Activated naive CD8-positive, alpha-beta T cell treated with anti-CD3 and anti-CD28 coated beads for 36 hours (primary cell): ENCODE measurements around the gene DENND1A. TPM values are rescaled to one million over a fixed set of nuclear protein-coding genes. Genes with fewer than 3 reads are reported as not detected.

Source experiments
- DNase-seq: peaks from one replicate; pipeline ENCODE4 v3.0.0; 2021
- H3K27ac Mint-ChIP-seq: one replicate; pipeline ENCODE4 v1.8.0; 2022; ENCODE audit warnings: mild to moderate bottlenecking, moderate library complexity, mixed read lengths
- H3K27me3 Mint-ChIP-seq: one replicate; pipeline ENCODE4 v1.8.0; 2022; ENCODE audit warnings: mild to moderate bottlenecking, mixed read lengths
- H3K36me3 Mint-ChIP-seq: one replicate; pipeline ENCODE4 v1.8.0; 2021; ENCODE audit warnings: mild to moderate bottlenecking, mixed read lengths
- H3K4me1 Mint-ChIP-seq: one replicate; pipeline ENCODE4 v1.8.0; 2021; ENCODE audit warnings: mixed read lengths
- H3K4me3 Mint-ChIP-seq: one replicate; pipeline ENCODE4 v1.8.0; 2022; ENCODE audit warnings: mild to moderate bottlenecking, moderate library complexity, mixed read lengths
- H3K9me3 Mint-ChIP-seq: one replicate; pipeline ENCODE4 v1.8.0; 2022; ENCODE audit warnings: mixed read lengths
- total RNA-seq, 2 experiments: library from RNA; stranded (reverse); gene quantifications; one replicate each; pipeline ENCODE4 v1.2.3, GENCODE V29; 2021

DENND1A gene
- total RNA-seq, 2 experiments from 2014 or later = 21.3 to 22.1 TPM

DNA sequence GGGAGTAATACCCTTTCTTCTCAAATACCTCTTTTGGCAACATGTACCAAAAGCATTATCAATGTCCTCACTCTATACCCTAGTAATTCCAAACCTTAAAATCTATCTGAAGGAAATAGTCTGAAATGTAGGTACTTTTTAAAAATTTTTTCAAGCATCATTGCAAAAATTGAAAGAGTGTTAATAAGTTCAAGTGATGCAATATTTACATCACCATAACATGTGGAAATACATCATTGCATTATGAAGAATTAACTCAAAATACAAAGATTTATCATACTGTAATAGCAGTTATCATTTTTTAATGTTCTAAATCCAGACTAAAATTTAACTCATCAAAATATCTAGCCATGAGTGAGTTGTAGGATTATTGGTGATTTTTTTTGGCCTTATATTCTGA lies 123.1 kb downstream of the DENND1A start:
- H3K4me3 Mint-ChIP-seq = no peak overlapping the region
- DNase-seq = no peak
- H3K27me3 Mint-ChIP-seq = no peaks in the 10 kb centered on the region
- H3K9me3 Mint-ChIP-seq = no peaks in the 10 kb centered on the region
- no peaks in the 10 kb centered on the region for H3K4me1 Mint-ChIP-seq
- H3K36me3 Mint-ChIP-seq = no peaks in the 10 kb centered on the region
- no peak overlapping the region for H3K27ac Mint-ChIP-seq

DNA sequence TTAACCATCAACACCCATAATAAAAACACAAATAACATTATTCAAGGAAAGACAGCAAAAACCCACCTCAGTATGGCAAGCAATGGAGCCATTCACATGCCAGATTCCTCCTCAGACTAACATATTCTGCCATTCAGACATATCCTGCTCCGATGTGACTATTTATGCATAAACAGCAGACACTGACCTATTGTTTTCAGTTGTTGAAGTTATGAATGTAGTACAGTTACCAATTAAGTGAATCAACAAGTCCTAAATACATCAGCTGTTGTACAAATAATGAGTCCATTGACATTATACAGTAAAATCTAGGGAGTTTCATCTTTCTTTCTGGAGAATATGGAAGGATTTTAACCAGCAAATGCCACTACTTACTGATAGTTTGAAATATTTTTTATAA lies 131.7 kb downstream of the DENND1A start:
- Mint-ChIP-seq H3K9me3 (no peaks in the 10 kb centered on the region), H3K36me3 (no peaks in the 10 kb centered on the region), H3K27me3 (no peaks in the 10 kb centered on the region), H3K27ac (no peak overlapping the region), H3K4me3 (no peak overlapping the region), H3K4me1 (peaks cover 17% of the 10 kb centered on the region)
- DNase-seq = no peak

DNA sequence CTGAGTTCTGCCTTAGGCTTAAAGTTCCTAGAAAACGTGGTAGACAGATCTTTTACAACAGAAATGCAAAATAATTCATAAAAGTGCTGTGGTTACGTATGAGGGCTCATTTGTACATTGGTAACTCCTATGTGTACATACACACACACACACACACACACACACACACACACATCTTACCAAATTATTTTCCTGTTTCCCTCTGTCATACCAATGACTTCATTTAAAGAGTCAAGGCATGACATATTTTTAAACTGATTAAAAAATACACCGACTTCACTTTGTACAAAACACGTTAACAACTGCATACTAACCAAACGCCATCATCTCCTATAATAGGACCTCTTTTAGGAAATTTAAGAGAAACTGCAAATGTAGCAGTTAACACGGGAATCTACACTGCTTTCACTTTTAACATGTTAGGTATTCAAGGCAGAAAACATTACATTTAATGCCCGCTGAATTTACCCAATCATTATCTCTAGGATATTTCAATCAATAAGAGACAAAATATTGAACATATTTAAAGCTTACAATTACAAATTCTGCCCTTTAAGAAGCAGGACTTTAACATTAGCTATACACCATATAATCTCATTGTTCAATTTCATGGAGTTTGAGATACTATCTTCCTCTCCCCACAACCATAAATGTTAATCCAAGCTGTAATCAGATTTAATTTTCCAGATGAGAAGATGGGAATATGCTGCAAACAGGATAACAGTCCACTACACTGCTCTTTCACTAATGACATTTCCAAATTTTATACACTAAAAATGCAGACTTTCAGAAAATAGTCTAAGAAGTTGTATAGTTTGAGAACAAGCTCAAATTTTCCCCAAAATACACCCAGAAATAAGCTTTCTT lies 133.1 kb downstream of the DENND1A start:
- H3K27me3 Mint-ChIP-seq = no peaks in the 10 kb centered on the region
- H3K9me3 Mint-ChIP-seq = no peaks in the 10 kb centered on the region
- peaks cover 10% of the 10 kb centered on the region for H3K36me3 Mint-ChIP-seq
- no peak overlapping the region for H3K27ac Mint-ChIP-seq
- peak overlapping the region; percentile 0 for H3K4me3 Mint-ChIP-seq
- DNase-seq = no peak
- peaks cover 17% of the 10 kb centered on the region for H3K4me1 Mint-ChIP-seq

DNA sequence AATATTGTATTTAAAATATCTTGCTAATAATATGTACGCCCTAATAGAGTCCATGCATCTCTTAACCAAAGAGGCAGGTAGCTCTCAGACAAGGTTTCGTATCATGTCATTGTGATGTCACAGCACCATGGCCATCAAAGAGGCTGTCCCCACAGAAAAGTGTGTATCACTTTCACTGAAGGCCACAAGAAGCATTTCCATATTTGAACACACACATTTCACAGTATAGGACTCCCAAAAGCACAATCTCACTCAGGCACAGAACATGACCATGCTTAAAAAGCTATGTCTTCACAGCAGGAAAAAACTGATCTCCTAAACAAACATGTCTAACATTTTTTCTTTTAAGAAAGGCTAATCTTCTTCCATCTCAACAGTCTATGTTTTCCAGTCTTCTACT lies 133.8 kb downstream of the DENND1A start:
- Mint-ChIP-seq H3K27me3 (no peaks in the 10 kb centered on the region), H3K36me3 (peaks cover 10% of the 10 kb centered on the region), H3K27ac (no peak overlapping the region), H3K4me3 (no peak overlapping the region), H3K9me3 (no peaks in the 10 kb centered on the region), H3K4me1 (peaks cover 17% of the 10 kb centered on the region)
- peak; percentile 4 for DNase-seq

DNA sequence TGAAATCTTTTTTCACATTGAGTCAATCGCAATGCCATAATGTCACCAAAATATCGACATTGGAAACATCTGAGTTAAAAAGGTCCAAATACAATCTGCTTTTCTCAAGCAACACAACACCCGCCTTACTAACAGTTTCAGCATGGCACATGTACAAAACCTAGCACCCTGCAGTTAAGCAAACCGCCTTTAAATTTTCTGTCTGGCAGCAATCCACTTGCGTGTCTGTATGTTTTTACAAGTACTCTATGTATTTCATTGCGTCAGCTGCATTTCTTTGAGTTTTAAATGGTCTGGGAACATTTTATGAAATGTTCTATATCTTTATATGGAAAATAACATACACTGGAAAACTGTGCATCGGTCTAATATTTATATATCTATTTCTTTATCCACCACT lies 134.6 kb downstream of the DENND1A start:
- no peaks in the 10 kb centered on the region for H3K27me3 Mint-ChIP-seq

DNA sequence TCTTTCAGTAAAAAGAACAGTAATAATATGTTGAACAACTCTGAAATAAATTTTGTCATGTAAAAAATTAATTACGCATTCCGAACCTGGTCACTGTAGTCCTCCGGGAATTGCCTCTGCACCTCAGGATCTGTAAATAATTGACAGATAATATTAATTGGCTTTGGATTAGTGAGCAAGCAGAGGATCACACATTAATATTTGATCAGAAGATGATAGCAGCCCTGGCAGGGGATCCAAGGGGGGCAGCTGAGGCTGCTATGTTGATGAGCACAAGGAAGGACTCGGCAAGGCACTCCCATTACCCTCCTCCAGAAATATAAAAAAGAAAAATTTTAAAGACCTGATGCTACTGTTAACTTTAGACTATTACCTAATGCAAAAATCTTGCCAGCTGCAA lies 137.4 kb downstream of the DENND1A start:
- no peak overlapping the region for H3K4me3 Mint-ChIP-seq
- H3K27me3 Mint-ChIP-seq = no peaks in the 10 kb centered on the region
- no peak for DNase-seq
- peaks cover 10% of the 10 kb centered on the region for H3K36me3 Mint-ChIP-seq
- H3K27ac Mint-ChIP-seq = no peak overlapping the region
- no peaks in the 10 kb centered on the region for H3K9me3 Mint-ChIP-seq
- H3K4me1 Mint-ChIP-seq = peaks cover 16% of the 10 kb centered on the region

More for the DNA sequence above, 134.6 kb downstream of the DENND1A start:
- no peak overlapping the region for H3K4me3 Mint-ChIP-seq
- H3K4me1 Mint-ChIP-seq = peaks cover 17% of the 10 kb centered on the region
- H3K36me3 Mint-ChIP-seq = peaks cover 10% of the 10 kb centered on the region
- no peak overlapping the region for H3K27ac Mint-ChIP-seq
- no peaks in the 10 kb centered on the region for H3K9me3 Mint-ChIP-seq
- DNase-seq = no peak

DNA sequence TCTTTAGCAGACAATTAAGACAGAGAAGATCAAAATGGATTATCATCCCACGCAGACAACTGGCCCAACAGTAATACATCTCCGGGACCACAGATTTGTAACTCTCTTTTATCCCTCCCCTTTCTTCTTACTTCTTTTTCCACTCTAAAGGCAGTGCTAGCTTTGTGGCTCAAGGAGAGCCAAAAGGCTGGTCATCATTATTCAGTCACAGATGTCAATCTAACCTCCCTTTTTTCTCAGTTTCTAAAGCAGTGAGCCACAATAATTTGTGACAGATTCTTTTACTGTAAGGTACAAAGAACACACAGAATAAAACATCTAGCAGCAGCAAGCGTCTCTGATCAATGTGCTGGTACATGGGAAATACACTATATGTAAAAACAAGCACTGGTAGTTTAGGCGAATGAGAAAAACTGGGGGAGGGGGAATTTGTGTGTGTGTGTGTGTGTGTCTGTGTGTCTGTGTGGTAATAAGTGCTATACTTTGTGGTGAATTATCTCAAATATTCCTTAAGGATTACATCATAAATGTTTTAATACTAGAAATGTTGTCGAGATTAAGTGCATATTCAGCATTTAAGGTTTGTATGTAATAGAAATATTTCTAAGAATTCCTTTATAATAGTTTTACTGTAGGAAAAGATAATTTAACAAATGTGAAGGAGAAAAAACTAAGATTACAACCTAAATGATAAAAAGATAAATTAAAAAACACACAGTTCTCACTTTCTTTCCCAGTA lies 140.2 kb downstream of the DENND1A start:
- H3K27me3 Mint-ChIP-seq = no peaks in the 10 kb centered on the region

DNA sequence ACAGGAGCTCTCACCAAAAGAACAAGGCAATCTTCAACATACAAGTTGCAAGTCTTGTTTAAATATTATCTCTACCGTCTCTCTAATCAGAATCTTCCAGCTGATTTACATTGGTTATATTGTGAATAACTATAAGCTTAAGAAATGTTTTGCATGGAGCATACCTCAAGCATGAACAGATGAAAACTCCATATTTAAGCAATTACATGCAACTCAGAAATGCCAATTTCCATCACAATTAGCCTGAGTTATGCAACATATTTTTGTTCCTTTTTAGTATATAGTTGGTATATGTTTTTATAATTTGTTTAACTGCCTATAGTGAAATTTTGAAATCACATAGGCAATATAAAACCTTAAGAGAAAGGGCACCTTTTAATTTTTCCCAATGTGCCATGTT lies 142.5 kb downstream of the DENND1A start:
- Mint-ChIP-seq H3K27ac (no peak overlapping the region), H3K9me3 (no peaks in the 10 kb centered on the region), H3K36me3 (peaks cover 10% of the 10 kb centered on the region), H3K4me3 (no peak overlapping the region), H3K27me3 (no peaks in the 10 kb centered on the region), H3K4me1 (peaks cover 2% of the 10 kb centered on the region)
- DNase-seq = no peak

More for the DNA sequence above, 140.2 kb downstream of the DENND1A start:
- H3K4me3 Mint-ChIP-seq = no peak overlapping the region
- no peaks in the 10 kb centered on the region for H3K9me3 Mint-ChIP-seq
- no peaks in the 10 kb centered on the region for H3K4me1 Mint-ChIP-seq
- no peak overlapping the region for H3K27ac Mint-ChIP-seq
- no peak for DNase-seq
- peaks cover 12% of the 10 kb centered on the region for H3K36me3 Mint-ChIP-seq

DNA sequence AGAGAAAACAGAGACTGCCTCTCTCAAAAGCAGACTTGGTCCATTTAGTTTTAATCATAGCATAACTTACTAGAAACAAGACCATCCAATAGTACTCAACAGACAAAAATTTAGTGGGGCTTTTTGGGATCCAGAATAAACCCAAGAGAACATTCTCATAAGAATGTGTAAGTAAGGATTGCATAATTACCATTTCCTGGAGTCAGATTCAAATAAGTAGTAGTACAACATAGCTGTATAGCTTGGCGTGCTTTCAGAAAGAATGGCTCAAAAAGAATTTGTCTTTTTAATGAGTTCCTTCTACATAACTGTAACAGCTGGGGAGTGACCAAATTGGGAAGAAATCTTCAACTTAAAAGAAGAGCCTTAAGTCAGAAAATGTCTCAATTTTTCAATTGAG lies 145.4 kb downstream of the DENND1A start:
- H3K4me1 Mint-ChIP-seq = peaks cover 2% of the 10 kb centered on the region
- no peak overlapping the region for H3K27ac Mint-ChIP-seq
- H3K9me3 Mint-ChIP-seq = no peaks in the 10 kb centered on the region
- peaks cover 4% of the 10 kb centered on the region for H3K36me3 Mint-ChIP-seq
- no peak overlapping the region for H3K4me3 Mint-ChIP-seq
- no peaks in the 10 kb centered on the region for H3K27me3 Mint-ChIP-seq
- no peak for DNase-seq

DNA sequence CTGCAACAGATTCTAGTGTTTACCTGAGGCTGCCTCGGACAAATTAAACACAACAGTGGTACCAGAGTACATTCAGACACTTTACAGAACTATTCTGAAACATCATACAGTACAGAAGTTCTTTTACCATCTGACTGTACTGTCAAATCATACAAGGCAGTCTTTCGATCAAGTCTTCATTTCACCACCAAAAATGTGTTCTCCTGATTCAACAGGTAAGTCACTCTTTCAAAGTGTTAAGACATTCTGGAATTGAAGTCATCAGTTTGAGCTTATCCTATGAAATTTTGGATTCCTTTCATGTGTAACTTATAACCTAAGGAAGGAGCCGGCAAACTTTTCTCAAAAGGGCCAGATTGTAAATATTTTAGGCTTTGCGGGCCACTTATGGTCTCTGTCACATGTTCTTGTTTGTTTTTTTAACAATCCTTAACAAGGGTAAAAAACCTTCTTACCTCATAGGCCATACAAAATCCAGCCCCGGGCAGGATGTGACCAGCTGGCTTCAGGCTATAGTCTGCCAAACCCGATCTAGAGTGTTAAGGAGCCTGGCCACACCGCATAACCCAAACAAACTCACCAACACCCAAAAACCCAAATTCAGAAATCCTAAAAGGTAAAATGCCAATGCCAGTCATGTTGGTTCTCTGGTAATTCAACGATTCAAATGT lies 151.6 kb downstream of the DENND1A start:
- no peak overlapping the region for H3K27ac Mint-ChIP-seq
- no peaks in the 10 kb centered on the region for H3K9me3 Mint-ChIP-seq
- H3K4me3 Mint-ChIP-seq = no peak overlapping the region
- DNase-seq = no peak
- no peaks in the 10 kb centered on the region for H3K27me3 Mint-ChIP-seq
- peaks cover 11% of the 10 kb centered on the region for H3K4me1 Mint-ChIP-seq
- no peaks in the 10 kb centered on the region for H3K36me3 Mint-ChIP-seq

DNA sequence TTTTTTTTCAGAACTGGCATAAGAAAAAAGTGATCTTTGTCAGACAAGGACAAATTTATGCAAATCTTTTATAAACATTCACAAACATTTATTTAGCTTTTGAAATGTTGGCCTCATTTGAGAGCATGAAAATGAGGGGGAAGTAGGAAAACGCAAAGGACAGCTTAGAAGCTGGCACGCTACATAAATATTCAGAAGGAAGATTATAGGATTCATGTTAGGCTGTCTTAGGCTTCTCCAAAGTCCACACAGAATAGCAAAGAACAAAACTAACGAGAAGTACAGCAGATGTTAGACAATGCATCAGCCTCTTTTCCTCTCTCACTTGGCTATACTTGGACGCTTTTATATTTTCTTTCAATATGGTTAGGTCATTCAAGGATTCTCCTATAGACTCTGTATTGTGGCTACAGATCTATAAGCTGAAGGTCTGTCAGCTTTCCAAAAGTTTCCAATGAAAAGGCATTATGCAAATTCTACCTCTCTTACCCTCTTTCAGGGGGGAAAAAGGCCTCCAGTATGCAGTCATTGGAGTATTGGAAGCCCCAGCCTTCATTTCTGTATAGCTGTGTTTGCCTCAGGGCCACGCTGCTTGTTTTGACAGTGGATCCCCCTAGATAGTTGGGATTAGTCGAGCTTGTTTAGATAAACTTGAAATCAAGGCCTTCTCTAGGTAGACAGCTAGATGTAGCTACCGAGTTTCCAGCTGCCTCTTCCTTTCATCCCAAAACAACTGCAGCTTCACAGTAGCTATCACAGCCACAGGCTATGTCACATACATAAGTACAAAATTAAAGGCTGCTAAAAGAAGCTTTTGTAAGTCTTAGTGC lies 153.0 kb downstream of the DENND1A start:
- DNase-seq = no peak
- Mint-ChIP-seq H3K27me3 (no peaks in the 10 kb centered on the region), H3K9me3 (no peaks in the 10 kb centered on the region), H3K4me3 (no peak overlapping the region), H3K4me1 (peaks cover 9% of the 10 kb centered on the region), H3K27ac (no peak overlapping the region), H3K36me3 (no peaks in the 10 kb centered on the region)

DNA sequence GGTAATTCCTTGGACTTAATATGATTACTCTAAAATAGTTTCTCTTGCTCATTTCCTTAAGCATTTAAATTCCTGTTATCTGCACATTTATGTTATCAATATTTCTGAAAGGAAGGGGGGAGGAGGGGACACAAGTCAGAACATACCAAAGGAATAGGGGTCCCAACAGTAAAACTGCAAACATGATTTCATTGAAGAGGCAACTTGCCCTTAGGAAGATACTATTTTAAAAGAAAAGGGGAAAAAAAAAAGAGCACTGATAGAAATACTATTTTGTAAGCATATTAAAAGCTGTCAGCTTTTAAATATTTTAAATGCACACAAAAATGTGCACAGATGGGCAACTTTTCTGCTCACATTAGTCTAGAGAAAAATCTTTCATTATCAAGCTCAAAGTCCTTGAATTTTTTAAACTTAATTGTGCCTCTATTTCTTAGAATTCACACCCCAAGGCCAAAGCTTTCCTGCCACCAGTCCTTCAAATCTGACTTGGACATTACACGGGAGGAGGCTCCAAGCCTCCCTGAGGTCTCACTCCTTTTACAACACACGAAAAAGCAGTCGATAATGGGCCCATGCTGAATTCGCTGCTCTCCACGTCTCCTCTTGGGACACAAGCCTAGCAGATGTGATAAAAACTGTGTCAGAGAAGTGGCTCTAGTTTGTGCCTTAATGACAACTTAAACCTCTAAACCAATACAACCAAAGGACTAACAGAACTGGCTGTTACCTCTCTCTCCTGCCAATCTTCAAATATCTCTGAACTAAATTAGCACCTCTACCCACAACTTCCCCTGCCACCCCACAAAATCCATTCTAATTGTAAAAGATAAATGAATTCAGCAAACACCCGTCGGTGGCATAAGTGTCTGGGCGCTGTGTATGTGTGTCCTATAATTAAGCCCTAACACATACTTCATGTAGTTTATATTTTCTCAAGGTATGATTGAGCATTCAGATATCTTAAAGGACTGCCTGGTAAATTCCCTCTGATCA lies 154.3 kb downstream of the DENND1A start:
- no peak overlapping the region for H3K27ac Mint-ChIP-seq
- no peak for DNase-seq
- no peaks in the 10 kb centered on the region for H3K27me3 Mint-ChIP-seq
- H3K9me3 Mint-ChIP-seq = no peaks in the 10 kb centered on the region
- no peak overlapping the region for H3K4me3 Mint-ChIP-seq
- H3K36me3 Mint-ChIP-seq = no peaks in the 10 kb centered on the region
- peaks cover 12% of the 10 kb centered on the region for H3K4me1 Mint-ChIP-seq

DNA sequence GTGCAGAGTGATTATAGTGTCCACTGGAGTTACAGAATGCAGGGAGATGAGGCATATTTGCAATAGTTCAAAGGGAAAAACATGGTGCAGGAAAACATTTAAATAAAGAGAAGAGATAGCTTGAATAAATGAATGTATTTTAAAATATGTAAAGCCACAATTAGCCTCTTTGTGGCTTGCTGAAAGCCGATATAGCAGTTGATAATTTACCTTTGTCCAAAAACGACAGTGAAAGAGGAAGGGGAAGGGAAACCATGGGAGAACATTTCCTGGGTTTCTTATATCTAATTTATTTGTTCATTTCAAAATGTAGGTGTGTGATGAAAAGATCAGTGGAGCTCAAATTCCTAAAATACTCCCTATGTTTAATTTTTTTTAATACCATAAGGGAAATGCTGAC lies 156.1 kb downstream of the DENND1A start:
- no peak overlapping the region for H3K27ac Mint-ChIP-seq
- no peaks in the 10 kb centered on the region for H3K27me3 Mint-ChIP-seq
- H3K9me3 Mint-ChIP-seq = no peaks in the 10 kb centered on the region
- DNase-seq = no peak
- peaks cover 15% of the 10 kb centered on the region for H3K4me1 Mint-ChIP-seq
- no peaks in the 10 kb centered on the region for H3K36me3 Mint-ChIP-seq
- no peak overlapping the region for H3K4me3 Mint-ChIP-seq

DNA sequence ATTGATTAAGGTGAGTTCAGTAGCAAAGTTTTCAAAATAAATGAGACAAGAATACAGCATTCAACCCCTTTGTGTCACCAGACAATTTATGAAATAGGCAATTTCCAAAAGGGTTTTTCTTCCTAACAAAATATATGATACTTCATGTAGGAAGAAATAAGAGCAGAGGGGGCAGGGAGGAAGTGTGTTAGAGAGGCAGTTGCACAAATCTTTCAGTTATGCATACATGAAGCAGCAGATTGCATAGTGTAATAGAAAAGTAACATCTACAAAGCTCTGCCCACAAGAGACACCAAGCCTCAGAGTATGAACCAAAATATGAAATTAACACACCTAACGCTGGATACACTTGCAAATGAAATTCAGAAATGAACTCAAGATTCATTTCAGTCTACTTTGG lies 157.0 kb downstream of the DENND1A start:
- H3K4me1 Mint-ChIP-seq = peaks cover 13% of the 10 kb centered on the region
- H3K27ac Mint-ChIP-seq = no peak overlapping the region
- no peak for DNase-seq
- no peak overlapping the region for H3K4me3 Mint-ChIP-seq
- no peaks in the 10 kb centered on the region for H3K27me3 Mint-ChIP-seq
- H3K9me3 Mint-ChIP-seq = no peaks in the 10 kb centered on the region
- no peaks in the 10 kb centered on the region for H3K36me3 Mint-ChIP-seq
